B cell (primary cell): Measurements from ENCODE around the gene ENO2. TPM values are rescaled to one million over a fixed set of nuclear protein-coding genes. Genes with fewer than 3 reads are reported as not detected.

ENCODE experiments used
- ATAC-seq: fragments of 200-7000 bp; cut with Tn5 transposase; one replicate; pipeline ENCODE4 v1.10.0; 2021; ENCODE audit warnings: low read depth, mild to moderate bottlenecking, moderate number of reproducible peaks, moderate library complexity
- CTCF ChIA-PET: fragments of 350-600 bp; sonication (Branson Sonifier 250); formaldehyde crosslinking; loops from one replicate; lab custom pipeline; 2021; ENCODE audit warnings: antibody characterized with exemption, inconsistent platforms; lab: Charles Lee
- POLR2A ChIA-PET: fragments of 350-600 bp; sonication (Branson Sonifier 250); formaldehyde crosslinking; loops from one replicate; lab custom pipeline; 2021; ENCODE audit warnings: antibody characterized with exemption; lab: Charles Lee
- DNase-seq: peaks from one replicate; pipeline ENCODE4 v3.0.0; 2013
- H2AFZ ChIP-seq: 2 replicates; pipeline ENCODE4 v1.6.1; 2012; ENCODE audit warnings: mild to moderate bottlenecking, low read depth, low read length; ENCODE audit not compliant: insufficient read depth, poor library complexity, severe bottlenecking
- H3K27ac ChIP-seq, 2 donors: 1 replicate in 1 of 2; 2 replicates in 1 of 2; pipeline ENCODE4 v1.5.1; 2012 to 2013; ENCODE audit warnings: low read length in 2 of 2, mild to moderate bottlenecking in 2 of 2, moderate library complexity in 1 of 2
- H3K27me3 ChIP-seq, 4 experiments: fragments of 200-600 bp in 1 of 4; sonication (generic) in 1 of 4; replicated peaks in 1 of 4; 1 replicate in 2 of 4; 2 replicates in 2 of 4; pipeline versions ENCODE4 v1.6.1 to v1.7.0; 2013 to 2016; ENCODE audit warnings: low read length in 3 of 4, mild to moderate bottlenecking in 2 of 4, mixed read lengths in 1 of 4, moderate library complexity in 1 of 4; ENCODE audit not compliant: insufficient read depth in 4 of 4, control insufficient read depth in 3 of 4; ENCODE audit errors: control extremely low read depth in 1 of 4
- H3K36me3 ChIP-seq, 2 experiments: replicated peaks in 1 of 2; 1 replicate in 1 of 2; 2 replicates in 1 of 2; pipeline versions ENCODE4 v1.6.1 to v1.7.1; 2013; ENCODE audit warnings: low read length in 1 of 2; ENCODE audit not compliant: insufficient read depth in 2 of 2, control insufficient read depth in 1 of 2; ENCODE audit errors: control extremely low read depth in 1 of 2, extremely low read depth in 1 of 2
- H3K4me1 ChIP-seq, 2 donors: fragments of 200-600 bp in 1 of 2; sonication (generic) in 1 of 2; 1 replicate in 1 of 2; 2 replicates in 1 of 2; pipeline versions ENCODE4 v1.5.1 to v1.6.1; 2013 to 2017; ENCODE audit warnings: low read length in 2 of 2; ENCODE audit not compliant: control insufficient read depth in 2 of 2, insufficient read depth in 2 of 2
- H3K4me2 ChIP-seq: replicated peaks from 2 replicates; pipeline ENCODE3; 2012; ENCODE audit warnings: mild to moderate bottlenecking, low read depth, low read length; ENCODE audit not compliant: poor library complexity, severe bottlenecking
- H3K4me3 ChIP-seq, 5 experiments: fragments of 200-600 bp in 1 of 5; sonication (generic) in 1 of 5; 1 replicate in 3 of 5; 2 replicates in 2 of 5; pipeline versions ENCODE4 v1.5.1 to v1.7.0; 2011 to 2016; ENCODE audit warnings: low read length in 4 of 5, mild to moderate bottlenecking in 4 of 5, low read depth in 2 of 5, control low read depth in 1 of 5, moderate library complexity in 1 of 5; ENCODE audit not compliant: insufficient read depth in 1 of 5; ENCODE audit errors: control extremely low read depth in 1 of 5, extremely low read depth in 1 of 5
- H3K79me2 ChIP-seq: fragments of 200-600 bp; sonication (generic); one replicate; pipeline ENCODE4 v1.6.0; 2016; ENCODE audit warnings: low read length; ENCODE audit not compliant: control insufficient read depth, insufficient read depth
- H3K9ac ChIP-seq: fragments of 200-600 bp; sonication (generic); 2 replicates; pipeline ENCODE4 v1.6.1; 2017; ENCODE audit warnings: mild to moderate bottlenecking, low read length, moderate library complexity
- H3K9me3 ChIP-seq, 3 donors: one replicate each; pipeline versions ENCODE4 v1.6.1 to v1.7.1; 2013; ENCODE audit warnings: low read length in 2 of 3; ENCODE audit not compliant: control insufficient read depth in 2 of 3, insufficient read depth in 1 of 3; ENCODE audit errors: control extremely low read depth in 1 of 3
- H4K20me1 ChIP-seq: 2 replicates; pipeline ENCODE4 v1.6.0; 2012; ENCODE audit warnings: mild to moderate bottlenecking, low read length; ENCODE audit not compliant: insufficient read depth, control insufficient read depth, poor library complexity, severe bottlenecking
- H3K27ac Mint-ChIP-seq: one replicate; pipeline ENCODE4 v1.8.0; 2021; ENCODE audit warnings: mixed read lengths
- H3K27me3 Mint-ChIP-seq: one replicate; pipeline ENCODE4 v1.8.0; 2021; ENCODE audit warnings: mixed read lengths
- H3K4me1 Mint-ChIP-seq: one replicate; pipeline ENCODE4 v1.8.0; 2021; ENCODE audit warnings: mixed read lengths
- H3K4me3 Mint-ChIP-seq: one replicate; pipeline ENCODE4 v1.8.0; 2021; ENCODE audit warnings: mixed read lengths
- H3K9me3 Mint-ChIP-seq: one replicate; pipeline ENCODE4 v1.8.0; 2022; ENCODE audit warnings: mixed read lengths; ENCODE audit not compliant: insufficient read depth
- CTCF ChIP-seq: fragments of 200-600 bp; IDR thresholded peaks from one replicate; pipeline ENCODE4 v1.8.0; 2022; ENCODE audit warnings: antibody characterized with exemption, mild to moderate bottlenecking
- EZH2 ChIP-seq: IDR thresholded peaks from 2 replicates; pipeline ENCODE4 v1.6.1; 2012; ENCODE audit warnings: borderline replicate concordance, low read depth, mild to moderate bottlenecking, moderate library complexity, low read length; ENCODE audit not compliant: insufficient read depth, poor library complexity, severe bottlenecking
- WGBS: methylation state at CpG from one replicate; pipeline ENCODE4 v1.1.5; 2013; ENCODE audit warnings: missing lambda C conversion rate; ENCODE audit not compliant: insufficient coverage; 5-methylcytosine and 5-hydroxymethylcytosine counted together
- intact Hi-C: fragments of 100-400 bp; cut with micrococcal nuclease; formaldehyde crosslinking; loops from one replicate; pipeline ENCODE4 v1.10.0; 2022
- polyA plus RNA-seq: library from polyadenylated mRNA; depleted of rRNA; stranded (reverse); fragments of >200 nt; gene quantifications from 2 replicates; pipeline ENCODE4 v1.2.3, GENCODE V29; 2012
- total RNA-seq, 2 donors: library from RNA; stranded (reverse); fragments of 120-200 nt in 1 of 2; gene quantifications; 1 replicate in 1 of 2; 2 replicates in 1 of 2; pipeline versions ENCODE4 v1.2.3 to v1.2.4, GENCODE V29; 2013 to 2022

Gene ENO2
- total and polyA plus RNA-seq, 2 donors (not counting 1 experiment from before 2014, with no cell fraction given): 42.5 to 55.3 TPM

GRCh38 chr12:6909421-6910145 is 4.8 kb upstream of the ENO2 start:
- no peaks in the 10 kb centered on the region for H3K9me3 ChIP-seq
- intact Hi-C loops: no loop called here
- H3K27me3 ChIP-seq: peaks cover 0 to 3% (median 1%) of the 10 kb centered on the region in 4 experiments
- Mint-ChIP-seq H3K9me3 (no peaks in the 10 kb centered on the region), H3K4me1 (peaks cover 14% of the 10 kb centered on the region), H3K4me3 (no peak overlapping the region), H3K27me3 (no peaks in the 10 kb centered on the region), H3K27ac (no peak overlapping the region)
- no peaks in the 10 kb centered on the region for H3K79me2 ChIP-seq
- DNase-seq: no peak
- no peak overlapping the region for H3K27ac ChIP-seq
- H3K9ac ChIP-seq: no peak overlapping the region
- no peak overlapping the region for H2AFZ ChIP-seq
- no peak overlapping the region for H3K4me3 ChIP-seq
- no peaks in the 10 kb centered on the region for H4K20me1 ChIP-seq
- TF ChIP-seq EZH2: no peak
- TF ChIP-seq CTCF: no peak
- ATAC-seq: no peak
- POLR2A ChIA-PET: interaction anchor here (2.0 kb wide), 1 partner anchor 18 kb away, joined by 4 read pairs; no protein-coding TSS in a partner anchor
- no peak overlapping the region for H3K4me2 ChIP-seq
- peaks cover 0 to 6% of the 10 kb centered on the region in 2 experiments for H3K36me3 ChIP-seq
- CTCF ChIA-PET: interaction anchor here (1.3 to 6.9 kb wide), 2 partner anchors 16 to 36 kb away, joined by 6 to 33 read pairs; partner anchors contain the start of gene SPSB2
- WGBS: 100% methylated on average over 1 of the region's 4 CpGs
- H3K4me1 ChIP-seq: peaks cover 10 to 16% of the 10 kb centered on the region in 2 donors
